Tibial nerve (tissue), 4 donors: ENCODE measurements around the gene GGACT.

Source experiments
- EP300 ChIP-seq, 2 donors: sonication (generic); formaldehyde crosslinking; IDR thresholded peaks; one replicate each; pipeline ENCODE4 v1.6.1; 2017; ENCODE audit warnings: antibody characterized with exemption in 2 of 2, mild to moderate bottlenecking in 1 of 2
- POLR2A ChIP-seq, 2 donors: fragments of 450-650 bp; IDR thresholded peaks; one replicate each; pipeline ENCODE4 v1.6.1; 2017; ENCODE audit warnings: antibody characterized with exemption in 2 of 2, mild to moderate bottlenecking in 2 of 2, moderate library complexity in 2 of 2
- TF ChIP-seq, protein P1 (sequence below), 5 experiments: fragments of 200-600 bp in 3 of 5; fragments of 450-650 bp in 2 of 5; sonication (generic) in 3 of 5; IDR thresholded peaks; one replicate each; pipeline ENCODE4 v1.5.1; 2016 to 2019; ENCODE audit warnings: antibody characterized with exemption in 5 of 5, mild to moderate bottlenecking in 3 of 5, moderate library complexity in 2 of 5

GRCh38 chr13:100521851-100522617 is 66.6 kb downstream of the GGACT start:
- TF ChIP-seq, protein P1, sequence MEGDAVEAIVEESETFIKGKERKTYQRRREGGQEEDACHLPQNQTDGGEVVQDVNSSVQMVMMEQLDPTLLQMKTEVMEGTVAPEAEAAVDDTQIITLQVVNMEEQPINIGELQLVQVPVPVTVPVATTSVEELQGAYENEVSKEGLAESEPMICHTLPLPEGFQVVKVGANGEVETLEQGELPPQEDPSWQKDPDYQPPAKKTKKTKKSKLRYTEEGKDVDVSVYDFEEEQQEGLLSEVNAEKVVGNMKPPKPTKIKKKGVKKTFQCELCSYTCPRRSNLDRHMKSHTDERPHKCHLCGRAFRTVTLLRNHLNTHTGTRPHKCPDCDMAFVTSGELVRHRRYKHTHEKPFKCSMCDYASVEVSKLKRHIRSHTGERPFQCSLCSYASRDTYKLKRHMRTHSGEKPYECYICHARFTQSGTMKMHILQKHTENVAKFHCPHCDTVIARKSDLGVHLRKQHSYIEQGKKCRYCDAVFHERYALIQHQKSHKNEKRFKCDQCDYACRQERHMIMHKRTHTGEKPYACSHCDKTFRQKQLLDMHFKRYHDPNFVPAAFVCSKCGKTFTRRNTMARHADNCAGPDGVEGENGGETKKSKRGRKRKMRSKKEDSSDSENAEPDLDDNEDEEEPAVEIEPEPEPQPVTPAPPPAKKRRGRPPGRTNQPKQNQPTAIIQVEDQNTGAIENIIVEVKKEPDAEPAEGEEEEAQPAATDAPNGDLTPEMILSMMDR (IDR thresholded peaks at IDR 0.05), result no peak
- no peak for TF ChIP-seq POLR2A (IDR thresholded peaks at IDR 0.05)
- TF ChIP-seq EP300 (IDR thresholded peaks at IDR 0.05), result no peak
